Endothelial cell of umbilical vein (primary cell): ENCODE data around the gene COQ3. TPM values are rescaled to one million over a fixed set of nuclear protein-coding genes. Genes with fewer than 3 reads are reported as not detected.

ENCODE experiments used
- BruUV-seq: library from RNA; stranded (reverse); fragments of 400-500 nt; replicated peaks from 2 replicates; lab custom pipeline; 2021; lab: Mats Ljungman, UMichigan
- CTCF ChIA-PET: fragments of 300-600, 350-600 bp; sonication (Branson Sonifier 250); formaldehyde crosslinking; loops from one replicate; lab custom pipeline; 2021; ENCODE audit warnings: antibody characterized with exemption, inconsistent platforms; lab: Charles Lee
- POLR2A ChIA-PET: fragments of 300-600, 350-600 bp; sonication (Branson Sonifier 250); formaldehyde crosslinking; loops from one replicate; lab custom pipeline; 2021; ENCODE audit warnings: antibody characterized with exemption, inconsistent platforms; lab: Charles Lee
- DNase-seq: peaks from one replicate; pipeline ENCODE4 v3.0.0-alpha.2; 2011; ENCODE audit warnings: low read depth, low spot score
- FAIRE-seq: peaks from 2 replicates; lab custom pipeline; 2011; peaks lifted over from hg19 to GRCh38; lab: Jason Lieb, UNC
- H2AFZ ChIP-seq: 2 replicates; pipeline ENCODE4 v1.6.0; 2012; ENCODE audit warnings: low read depth, low read length, control low read depth, inconsistent platforms
- H3K27ac ChIP-seq: 2 replicates; pipeline ENCODE4 v1.5.1; 2011; ENCODE audit warnings: low read depth, mild to moderate bottlenecking, control low read depth, low read length, moderate library complexity; ENCODE audit not compliant: insufficient read depth
- H3K27me3 ChIP-seq, 2 experiments: 2 replicates each; pipeline versions ENCODE4 v1.6.0 to v1.6.1; 2011; ENCODE audit warnings: low read length in 2 of 2, mixed read lengths in 1 of 2; ENCODE audit not compliant: control insufficient read depth in 2 of 2, insufficient read depth in 2 of 2
- H3K36me3 ChIP-seq, 2 experiments: 2 replicates in 1 of 2; 3 replicates in 1 of 2; pipeline ENCODE4 v1.5.1; 2011; ENCODE audit warnings: low read length in 2 of 2, mild to moderate bottlenecking in 1 of 2, moderate library complexity in 1 of 2; ENCODE audit not compliant: control insufficient read depth in 2 of 2, insufficient read depth in 2 of 2; ENCODE audit errors: extremely low read depth in 1 of 2
- H3K4me1 ChIP-seq: 3 replicates; pipeline ENCODE4 v1.5.1; 2011; ENCODE audit warnings: mild to moderate bottlenecking, low read length; ENCODE audit not compliant: control insufficient read depth, insufficient read depth; ENCODE audit errors: extremely low read depth
- H3K4me2 ChIP-seq: 2 replicates; pipeline ENCODE4 v1.6.1; 2011; ENCODE audit warnings: low read length, control low read depth, mixed read lengths; ENCODE audit not compliant: insufficient read depth
- H3K4me3 ChIP-seq, 3 experiments: fragments of 200-600 bp in 1 of 3; sonication (generic), shearing (Covaris generic) in 1 of 3; replicated peaks in 1 of 3; 2 replicates each; pipeline ENCODE4 v1.5.1; 2011 to 2016; ENCODE audit warnings: control low read depth in 3 of 3, low read length in 3 of 3, mild to moderate bottlenecking in 2 of 3, inconsistent platforms in 1 of 3, low read depth in 1 of 3, moderate library complexity in 1 of 3; ENCODE audit not compliant: insufficient read depth in 1 of 3
- H3K79me2 ChIP-seq: 2 replicates; pipeline ENCODE4 v1.6.0; 2012; ENCODE audit warnings: low read length, inconsistent platforms; ENCODE audit not compliant: control insufficient read depth, insufficient read depth
- H3K9ac ChIP-seq: replicated peaks from 2 replicates; pipeline ENCODE3; 2011; ENCODE audit warnings: low read length, control low read depth; ENCODE audit not compliant: insufficient read depth; ENCODE audit errors: extremely low read depth
- H3K9me1 ChIP-seq: replicated peaks from 3 replicates; pipeline ENCODE4 v1.6.0; 2011; ENCODE audit warnings: mild to moderate bottlenecking, low read length; ENCODE audit not compliant: control insufficient read depth, insufficient read depth; ENCODE audit errors: extremely low read depth
- H3K9me3 ChIP-seq: replicated peaks from 2 replicates; pipeline ENCODE4 v1.5.1; 2012; ENCODE audit warnings: low read length, inconsistent platforms; ENCODE audit not compliant: control insufficient read depth, insufficient read depth
- H4K20me1 ChIP-seq: replicated peaks from 2 replicates; pipeline ENCODE3; 2011; ENCODE audit warnings: mild to moderate bottlenecking, low read length; ENCODE audit not compliant: control insufficient read depth, insufficient read depth; ENCODE audit errors: extremely low read depth
- CTCF ChIP-seq, 2 donors: IDR thresholded peaks; 1 replicate in 1 of 2; 2 replicates in 1 of 2; pipeline ENCODE4 v1.5.1; 2011; ENCODE audit warnings: low read length in 2 of 2, mild to moderate bottlenecking in 2 of 2, moderate library complexity in 2 of 2, control low read depth in 1 of 2, inconsistent platforms in 1 of 2, low read depth in 1 of 2; ENCODE audit not compliant: insufficient read depth in 1 of 2; ENCODE audit errors: extremely low read depth in 1 of 2
- EZH2 ChIP-seq: IDR thresholded peaks from 2 replicates; pipeline ENCODE4 v1.6.1; 2012; ENCODE audit warnings: borderline replicate concordance, low read depth, mild to moderate bottlenecking, moderate library complexity, low read length, inconsistent platforms; ENCODE audit not compliant: severe bottlenecking
- FOS ChIP-seq: IDR thresholded peaks from 2 replicates; pipeline ENCODE4 v1.6.1; 2011; ENCODE audit warnings: mild to moderate bottlenecking, low read length, moderate library complexity, borderline replicate concordance; ENCODE audit not compliant: insufficient read depth
- GATA2 ChIP-seq: IDR thresholded peaks from 2 replicates; pipeline ENCODE4 v1.7.0; 2011; ENCODE audit warnings: low read depth, mild to moderate bottlenecking, moderate library complexity, mixed read lengths, low read length; ENCODE audit not compliant: insufficient read length, insufficient read depth
- JUN ChIP-seq: IDR thresholded peaks from 2 replicates; pipeline ENCODE4 v1.6.1; 2011; ENCODE audit warnings: borderline replicate concordance, low read depth; ENCODE audit not compliant: insufficient read length, insufficient read depth
- MAX ChIP-seq: IDR thresholded peaks from 2 replicates; pipeline ENCODE4 v1.6.1; 2011; ENCODE audit not compliant: insufficient read depth, insufficient read length
- MYC ChIP-seq: IDR thresholded peaks from one replicate; pipeline ENCODE4 v1.6.1; 2011; ENCODE audit warnings: mild to moderate bottlenecking, low read depth, low read length
- POLR2A ChIP-seq: IDR thresholded peaks from 2 replicates; pipeline ENCODE4 v1.6.1; 2012; ENCODE audit warnings: low read depth, mild to moderate bottlenecking, control low read depth, low read length
- POLR2AphosphoS5 ChIP-seq: IDR thresholded peaks from 2 replicates; pipeline ENCODE4 v1.6.1; 2012; ENCODE audit warnings: low read depth, mild to moderate bottlenecking, control low read depth, low read length, moderate library complexity; ENCODE audit not compliant: insufficient read depth
- dilution Hi-C: fragments of 300-500 bp; cut with MboI; formaldehyde crosslinking; loops from one replicate; pipeline ENCODE4 v1.15.0; 2019; ENCODE audit warnings: low sequenced_read_pairs; ENCODE audit not compliant: extremely low pct_ligation_motif_present
- intact Hi-C: fragments of 100-400 bp; cut with micrococcal nuclease; formaldehyde crosslinking; loops from one replicate; pipeline ENCODE4 v1.10.0; 2022
- polyA plus RNA-seq, 4 experiments: library from polyadenylated mRNA; depleted of rRNA in 3 of 4; stranded (reverse) in 3 of 4; unstranded in 1 of 4; fragments of >200 nt; gene quantifications; 2 replicates each; pipeline versions ENCODE4 v1.2.1 to v1.2.3, GENCODE V29; 2011 to 2012; ENCODE audit warnings: missing spikeins in 1 of 4
- total RNA-seq: library from RNA; stranded (reverse); gene quantifications from 2 replicates; pipeline ENCODE4 v1.2.3, GENCODE V29; 2021

Gene COQ3
- total and polyA plus RNA-seq, 2 donors (not counting 3 experiments of a cell fraction or from before 2014, with no cell fraction given), result 4.0 to 7.5 TPM

GRCh38 chr6:99356641-99357040, 37.4 kb downstream of the COQ3 start:
- H3K79me2 ChIP-seq, result no peaks in the 10 kb centered on the region
- no peak for DNase-seq
- no peaks in the 10 kb centered on the region for H3K9me3 ChIP-seq
- intact Hi-C loops (no loop called here), dilution Hi-C loops (no loop called here)
- H3K27ac ChIP-seq, result no peak overlapping the region
- H2AFZ ChIP-seq, result no peak overlapping the region
- FAIRE-seq, result no peak
- H3K9me1 ChIP-seq, result no peaks in the 10 kb centered on the region
- H3K4me1 ChIP-seq, result no peaks in the 10 kb centered on the region
- peaks cover 7 to 28% of the 10 kb centered on the region in 2 experiments for H3K27me3 ChIP-seq
- H3K9ac ChIP-seq, result no peak overlapping the region
- no TSS peak for BruUV-seq
- no peak overlapping the region for H3K4me2 ChIP-seq
- TF ChIP-seq POLR2AphosphoS5 (no peak), POLR2A (no peak), FOS (no peak)
- ChIA-PET CTCF (no interaction called here), POLR2A (no interaction called here)
- H3K4me3 ChIP-seq, result no peak overlapping the region
- H4K20me1 ChIP-seq, result no peaks in the 10 kb centered on the region
- H3K36me3 ChIP-seq, result no peaks in the 10 kb centered on the region

GRCh38 chr6:99354983-99355382, 39.0 kb downstream of the COQ3 start:
- ChIA-PET CTCF (interaction anchor here (0.6 to 1.1 kb wide), 2 partner anchors 20 to 204 kb away, joined by 3 read pairs; no protein-coding TSS in a partner anchor), POLR2A (no interaction called here)
- Histone ChIP-seq H3K9me1 (no peaks in the 10 kb centered on the region), H3K79me2 (no peaks in the 10 kb centered on the region), H2AFZ (no peak overlapping the region), H3K9ac (no peak overlapping the region), H3K4me2 (no peak overlapping the region), H3K27me3 (peaks cover 11 to 26% of the 10 kb centered on the region in 2 experiments), H4K20me1 (no peaks in the 10 kb centered on the region), H3K36me3 (no peaks in the 10 kb centered on the region), H3K4me1 (peaks cover 4% of the 10 kb centered on the region), H3K9me3 (no peaks in the 10 kb centered on the region), H3K27ac (no peak overlapping the region), H3K4me3 (no peak overlapping the region)
- intact Hi-C loops, result no loop called here
- BruUV-seq, result no TSS peak
- TF ChIP-seq POLR2AphosphoS5, result no peak
- no peak for TF ChIP-seq MAX
- TF ChIP-seq MYC, result no peak
- no peak for TF ChIP-seq GATA2
- no peak for TF ChIP-seq POLR2A
- TF ChIP-seq EZH2, result no peak
- no peak for TF ChIP-seq CTCF (IDR thresholded peaks at IDR 0.05; ENCODE audit: extremely low read depth in 1 of 2, insufficient read depth in 1 of 2, low read depth in 1 of 2, low read length in 2 of 2)
- no peak for TF ChIP-seq FOS
- no peak for TF ChIP-seq JUN
- FAIRE-seq (no peak), DNase-seq (no peak)
- dilution Hi-C loops, result no loop called here
